Fibroblast of lung (primary cell): ENCODE measurements around the gene ADAMTS6. TPM values are rescaled to one million over a fixed set of nuclear protein-coding genes. Genes with fewer than 3 reads are reported as not detected.

Experiments used
- DNase-seq, 2 donors: peaks; one replicate each; pipeline versions ENCODE4 v3.0.0 to v3.0.0-alpha.2; 2010; ENCODE audit warnings: low read depth in 2 of 2
- H2AFZ ChIP-seq: 2 replicates; pipeline ENCODE4 v1.5.1; 2012; ENCODE audit warnings: low read length, control low read depth, inconsistent platforms
- H3K27ac ChIP-seq: 2 replicates; pipeline ENCODE4 v1.5.1; 2011; ENCODE audit warnings: low read length, control low read depth; ENCODE audit not compliant: insufficient read depth
- H3K27me3 ChIP-seq: 2 replicates; pipeline ENCODE4 v1.5.1; 2011; ENCODE audit warnings: mild to moderate bottlenecking, low read length; ENCODE audit not compliant: control insufficient read depth, insufficient read depth
- H3K36me3 ChIP-seq: 2 replicates; pipeline ENCODE4 v1.5.1; 2011; ENCODE audit warnings: low read length; ENCODE audit not compliant: control insufficient read depth, insufficient read depth
- H3K4me1 ChIP-seq: 2 replicates; pipeline ENCODE4 v1.5.1; 2011; ENCODE audit warnings: low read length; ENCODE audit not compliant: control insufficient read depth, insufficient read depth; ENCODE audit errors: extremely low read depth
- H3K4me2 ChIP-seq: 2 replicates; pipeline ENCODE4 v1.5.1; 2011; ENCODE audit warnings: low read length, control low read depth; ENCODE audit not compliant: insufficient read depth; ENCODE audit errors: extremely low read depth
- H3K4me3 ChIP-seq, 4 experiments: fragments of 200-600 bp in 1 of 4; sonication (generic) in 1 of 4; replicated peaks in 1 of 4; 2 replicates each; pipeline ENCODE4 v1.5.1; 2011 to 2016; ENCODE audit warnings: low read length in 4 of 4, low read depth in 3 of 4, mild to moderate bottlenecking in 3 of 4, control low read depth in 2 of 4, inconsistent platforms in 1 of 4, mixed read lengths in 1 of 4; ENCODE audit not compliant: insufficient read depth in 1 of 4; ENCODE audit errors: control extremely low read depth in 1 of 4
- H3K79me2 ChIP-seq: 2 replicates; pipeline ENCODE4 v1.5.1; 2012; ENCODE audit warnings: mild to moderate bottlenecking, low read length, inconsistent platforms; ENCODE audit not compliant: control insufficient read depth, insufficient read depth
- H3K9ac ChIP-seq: 2 replicates; pipeline ENCODE4 v1.5.1; 2011; ENCODE audit warnings: mild to moderate bottlenecking, low read length, control low read depth; ENCODE audit not compliant: insufficient read depth
- H3K9me3 ChIP-seq: 2 replicates; pipeline ENCODE4 v1.5.1; 2012; ENCODE audit warnings: low read depth, low read length; ENCODE audit not compliant: control insufficient read depth, insufficient read depth
- H4K20me1 ChIP-seq: 2 replicates; pipeline ENCODE4 v1.5.1; 2011; ENCODE audit warnings: low read length; ENCODE audit not compliant: control insufficient read depth, insufficient read depth; ENCODE audit errors: extremely low read depth
- CTCF ChIP-seq, 2 donors: IDR thresholded peaks in 1 of 2; conservative IDR thresholded peaks in 1 of 2; 1 replicate in 1 of 2; 2 replicates in 1 of 2; pipeline ENCODE4 v1.5.1; 2011 to 2012; ENCODE audit warnings: low read length in 2 of 2, control low read depth in 1 of 2, inconsistent platforms in 1 of 2, low read depth in 1 of 2, mild to moderate bottlenecking in 1 of 2
- EZH2 ChIP-seq: IDR thresholded peaks from 2 replicates; pipeline ENCODE4 v1.5.1; 2012; ENCODE audit warnings: low read length, control low read depth, mild to moderate bottlenecking; ENCODE audit errors: missing control alignments
- polyA plus RNA-seq, 2 donors: library from polyadenylated mRNA; depleted of rRNA in 1 of 2; stranded (reverse) in 1 of 2; unstranded in 1 of 2; fragments of >200 nt; gene quantifications; 2 replicates each; pipeline ENCODE4 v1.2.1, GENCODE V29; 2011 to 2012; ENCODE audit warnings: missing spikeins in 1 of 2
- total RNA-seq: library from RNA; depleted of rRNA; stranded (reverse); fragments of >200 nt; gene quantifications from 2 replicates; pipeline ENCODE4 v1.2.1, GENCODE V29; 2014

ADAMTS6 gene
- total and polyA plus RNA-seq, 2 donors (not counting 1 experiment from before 2014, with no cell fraction given) = 7.5 to 45.2 TPM

- H3K27ac ChIP-seq = no peak overlapping the region
- peaks cover 5% of the 10 kb centered on the region for H3K4me1 ChIP-seq
- peak; percentile 21 to 51 for DNase-seq
These were observed 340.2 kb downstream of the ADAMTS6 start for GRCh38 chr5:65141493-65141892.

GRCh38 chr5:65137631-65138030, 344.1 kb downstream of the ADAMTS6 start:
- TF ChIP-seq CTCF (conservative IDR thresholded peaks at IDR 0.05 in 1 of 2, IDR thresholded peaks at IDR 0.05 in 1 of 2; ENCODE audit: low read depth in 1 of 2, low read length in 2 of 2) = no peak
- no peak for TF ChIP-seq EZH2
- Histone ChIP-seq H3K4me1 (peaks cover 5% of the 10 kb centered on the region), H3K9ac (no peak overlapping the region), H3K36me3 (no peaks in the 10 kb centered on the region), H4K20me1 (no peaks in the 10 kb centered on the region), H3K4me2 (no peak overlapping the region), H3K27me3 (no peaks in the 10 kb centered on the region), H3K27ac (no peak overlapping the region), H2AFZ (peak overlapping the region; percentile 2), H3K79me2 (no peaks in the 10 kb centered on the region), H3K4me3 (no peak overlapping the region), H3K9me3 (no peaks in the 10 kb centered on the region)
- DNase-seq = no peak

More at GRCh38 chr5:65141493-65141892, 340.2 kb downstream of the ADAMTS6 start:
- H3K4me2 ChIP-seq = no peak overlapping the region
- H4K20me1 ChIP-seq = no peaks in the 10 kb centered on the region
- H3K4me3 ChIP-seq = no peak overlapping the region
- H3K36me3 ChIP-seq = no peaks in the 10 kb centered on the region
- H3K9ac ChIP-seq = no peak overlapping the region
- no peaks in the 10 kb centered on the region for H3K27me3 ChIP-seq
- H2AFZ ChIP-seq = no peak overlapping the region
- no peak for TF ChIP-seq CTCF (conservative IDR thresholded peaks at IDR 0.05 in 1 of 2, IDR thresholded peaks at IDR 0.05 in 1 of 2; ENCODE audit: low read depth in 1 of 2, low read length in 2 of 2)
- no peak for TF ChIP-seq EZH2
- H3K9me3 ChIP-seq = no peaks in the 10 kb centered on the region
- H3K79me2 ChIP-seq = no peaks in the 10 kb centered on the region

GRCh38 chr5:65133477-65134110, 348.1 kb downstream of the ADAMTS6 start:
- no peaks in the 10 kb centered on the region for H4K20me1 ChIP-seq
- no peaks in the 10 kb centered on the region for H3K36me3 ChIP-seq
- H3K4me2 ChIP-seq = no peak overlapping the region
- peak in 1 of 2 donors; percentile 26 for DNase-seq
- TF ChIP-seq EZH2 = no peak
- no peak for TF ChIP-seq CTCF (conservative IDR thresholded peaks at IDR 0.05 in 1 of 2, IDR thresholded peaks at IDR 0.05 in 1 of 2; ENCODE audit: low read depth in 1 of 2, low read length in 2 of 2)
- no peaks in the 10 kb centered on the region for H3K27me3 ChIP-seq
- no peak overlapping the region for H2AFZ ChIP-seq
- no peaks in the 10 kb centered on the region for H3K79me2 ChIP-seq
- no peak overlapping the region for H3K4me3 ChIP-seq
- H3K9me3 ChIP-seq = no peaks in the 10 kb centered on the region
- no peak overlapping the region for H3K9ac ChIP-seq
- H3K4me1 ChIP-seq = peaks cover under 1% of the 10 kb centered on the region
- H3K27ac ChIP-seq = no peak overlapping the region
